HUDEP-2 (cell line): ENCODE data around the gene REG1A.

ENCODE experiments used
- DNase-seq, 76 experiments: peaks; one replicate each; lab custom pipeline; 2025; ENCODE audit not compliant: unreplicated experiment in 76 of 76; lab: John Stamatoyannopoulos, UW

REG1A gene

GRCh38 chr2:79124907-79125720 is 4.8 kb downstream of the REG1A start:
- DNase-seq = no peak

GRCh38 chr2:79125721-79125985 is 5.4 kb downstream of the REG1A start:
- no peak for DNase-seq

GRCh38 chr2:79128406-79128805 is 8.1 kb downstream of the REG1A start:
- DNase-seq = no peak

- DNase-seq = no peak
Observed at GRCh38 chr2:79129260-79129659, 9.0 kb downstream of the REG1A start.

- DNase-seq = no peak
Observed at GRCh38 chr2:79129804-79130203, 9.5 kb downstream of the REG1A start.

GRCh38 chr2:79131687-79132086 is 11.4 kb downstream of the REG1A start:
- no peak for DNase-seq

- no peak for DNase-seq
Observed at GRCh38 chr2:79138385-79138784, 18.1 kb downstream of the REG1A start.

GRCh38 chr2:79139423-79139822 is 19.1 kb downstream of the REG1A start:
- no peak for DNase-seq

- no peak for DNase-seq
Observed at GRCh38 chr2:79155826-79156476, 35.7 kb downstream of the REG1A start.

GRCh38 chr2:79159030-79159429 is 38.7 kb downstream of the REG1A start:
- DNase-seq = no peak

- no peak for DNase-seq
Observed at GRCh38 chr2:79159653-79160052, 39.4 kb downstream of the REG1A start, which contains the start of gene REG3A. Gene REG3A, minus strand, starts transcription at chr2:79159753. Its CDS starts 348 bp downstream, at chr2:79159405.

GRCh38 chr2:79162132-79162531 is 41.8 kb downstream of the REG1A start:
- no peak for DNase-seq

GRCh38 chr2:79162801-79163200 is 42.5 kb downstream of the REG1A start:
- DNase-seq = no peak

- DNase-seq = no peak
Observed at GRCh38 chr2:79171348-79171958, 51.2 kb downstream of the REG1A start.
